ENCODE results near the gene GIPC2.
"Not testable (repeated sequence)": the region's sequence is repeated elsewhere in the genome, so short reads cannot be mapped to it uniquely, and the experiment has no call there.

GIPC2 gene

DNA sequence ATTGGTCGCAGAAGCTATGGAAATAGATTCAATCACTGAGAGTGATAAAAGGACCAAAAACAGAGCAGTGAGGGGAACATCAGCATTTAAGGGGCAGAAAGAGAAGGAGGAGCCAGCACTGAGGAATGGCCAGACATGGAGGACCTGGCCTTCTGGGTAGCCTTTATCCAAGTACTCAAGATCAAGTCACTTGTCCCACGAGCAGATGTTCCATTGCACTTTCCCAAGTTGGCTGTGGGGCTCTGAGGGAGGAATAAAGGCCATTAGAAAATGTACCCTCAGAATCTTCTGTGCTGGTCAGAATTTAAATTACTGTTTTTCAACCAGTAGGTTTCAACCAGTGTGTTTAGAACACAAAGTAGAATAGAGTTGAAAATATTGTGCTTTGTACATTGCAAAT lies 55.3 kb downstream of the GIPC2 start:
- DNase-seq: no peak

DNA sequence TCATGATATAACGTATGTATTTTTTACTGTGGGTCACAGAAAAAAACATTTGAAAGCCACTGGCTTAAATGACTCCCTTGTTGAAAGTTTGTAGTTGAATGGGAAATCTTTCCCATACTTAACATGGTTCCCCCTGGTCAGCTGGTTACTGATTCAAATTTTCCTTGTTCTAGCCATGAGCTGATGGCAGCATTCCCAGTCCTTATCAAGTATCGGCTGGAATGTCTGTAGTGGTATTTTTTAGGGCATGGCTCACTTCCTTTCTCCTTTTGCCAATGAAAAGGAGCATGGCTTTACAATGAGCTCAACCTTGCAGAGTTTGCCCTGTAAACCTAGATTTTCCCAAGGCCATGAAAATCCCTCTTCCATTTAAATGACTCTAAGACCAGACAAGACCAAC lies 55.7 kb downstream of the GIPC2 start:
- DNase-seq: no peak

DNA sequence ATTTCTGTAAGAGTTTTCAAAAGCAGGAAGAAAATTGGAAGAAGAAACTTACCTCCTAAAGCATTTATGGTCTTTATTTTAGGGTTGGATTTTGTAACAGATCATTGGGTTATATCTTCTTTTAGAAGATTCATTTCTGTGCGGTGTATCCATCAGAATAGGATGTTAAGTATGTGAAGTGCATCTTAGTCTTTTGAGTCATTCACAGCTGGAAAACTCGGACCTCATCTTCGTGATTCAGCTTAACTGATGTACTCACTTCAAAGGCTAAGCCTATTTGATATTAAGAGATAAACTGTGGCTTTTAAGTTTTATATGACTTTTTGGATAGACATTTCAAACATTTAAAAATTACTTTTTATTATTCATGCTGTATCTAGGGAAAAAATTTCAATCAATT lies 56.3 kb downstream of the GIPC2 start:
- DNase-seq: no peak

DNA sequence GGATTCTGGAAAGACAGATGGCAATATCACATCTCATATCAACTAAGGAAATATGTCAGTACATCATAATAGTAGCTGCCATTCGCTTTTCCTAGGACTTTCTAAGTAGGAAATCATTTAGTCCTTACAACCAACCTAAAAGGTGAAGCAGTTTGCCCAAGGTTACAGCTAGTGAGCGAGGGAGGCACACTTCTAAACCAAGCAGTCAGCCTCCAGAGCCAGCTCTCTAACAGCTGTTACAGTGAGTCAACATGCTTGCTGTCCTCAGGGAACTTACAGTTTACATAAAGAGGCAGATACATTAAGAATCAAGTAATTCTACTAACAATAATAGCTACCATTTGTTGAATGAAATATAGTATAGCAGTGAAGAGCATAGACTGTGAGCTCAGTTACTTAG lies 57.1 kb downstream of the GIPC2 start:
- no peak for DNase-seq

DNA sequence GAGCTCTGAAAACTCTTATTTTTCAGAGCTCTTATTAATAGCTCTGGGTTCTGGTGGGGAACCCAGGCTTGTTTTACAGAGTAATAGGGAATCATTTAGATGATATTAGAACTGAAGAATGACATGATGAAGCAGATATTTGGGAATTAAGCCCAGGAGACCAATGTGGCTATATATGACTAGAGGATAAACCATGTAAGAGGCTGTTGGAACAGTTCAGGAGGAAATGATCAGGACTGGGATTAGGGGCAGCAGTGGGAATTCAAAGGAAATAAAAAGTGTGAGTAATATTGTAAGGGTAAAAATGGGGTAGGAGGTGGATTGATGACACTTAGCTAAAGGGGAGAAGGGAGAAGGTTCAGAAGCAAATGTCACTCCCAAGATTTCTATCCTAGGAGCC lies 58.6 kb downstream of the GIPC2 start:
- no peak for DNase-seq

DNA sequence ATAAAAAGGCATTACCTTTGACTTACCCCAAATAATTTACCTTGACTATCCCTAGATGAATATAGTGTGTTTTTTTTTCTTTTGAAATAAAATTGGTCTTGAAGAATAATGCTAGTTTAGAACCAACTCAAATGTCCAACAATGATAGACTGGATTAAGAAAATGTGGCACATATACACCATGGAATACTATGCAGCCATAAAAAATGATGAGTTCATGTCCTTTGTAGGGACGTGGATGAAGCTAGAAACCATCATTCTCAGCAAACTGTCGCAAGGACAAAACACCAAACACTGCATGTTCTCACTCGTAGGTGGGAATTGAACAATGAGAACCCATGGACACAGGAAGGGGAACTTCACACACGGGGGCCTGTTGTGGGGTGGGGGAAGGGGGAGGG lies 63.9 kb downstream of the GIPC2 start:
- DNase-seq: not testable (repeated sequence)

DNA sequence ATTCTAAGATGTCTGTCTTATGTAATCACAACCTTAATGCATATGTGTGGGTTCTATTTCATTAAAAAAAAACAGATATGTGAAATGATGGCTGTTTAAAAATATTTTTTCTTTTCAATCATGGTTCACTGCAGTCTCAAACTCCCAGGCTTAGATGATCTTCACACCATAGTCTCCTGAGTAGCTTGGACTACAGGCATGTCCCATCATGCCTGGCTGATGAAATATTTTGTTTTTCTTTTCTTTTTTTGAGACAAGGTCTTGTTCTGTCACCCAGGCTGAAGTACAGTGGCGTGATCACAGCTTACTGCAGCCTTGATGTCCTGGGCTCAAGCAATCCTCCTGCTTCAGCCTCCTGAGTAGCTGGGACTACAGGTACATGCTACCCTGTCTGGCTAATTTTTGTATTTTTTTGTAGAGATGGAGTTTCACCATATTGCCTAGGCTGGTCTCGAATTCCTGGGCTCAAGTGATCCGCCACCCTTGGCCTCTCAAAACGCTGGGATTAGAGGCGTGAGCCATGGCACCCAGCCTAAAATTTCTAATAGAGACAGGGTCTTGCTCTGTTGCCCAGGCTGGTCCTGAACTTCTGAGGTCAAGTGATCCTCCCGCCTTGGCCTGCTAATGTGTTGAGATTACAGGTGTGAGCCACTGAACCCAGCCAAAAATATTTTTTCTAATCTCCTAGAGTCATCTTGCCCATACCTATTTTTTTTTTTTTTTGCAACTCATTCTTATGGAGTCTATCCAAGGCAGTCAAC lies 67.6 kb downstream of the GIPC2 start:
- DNase-seq: no peak

DNA sequence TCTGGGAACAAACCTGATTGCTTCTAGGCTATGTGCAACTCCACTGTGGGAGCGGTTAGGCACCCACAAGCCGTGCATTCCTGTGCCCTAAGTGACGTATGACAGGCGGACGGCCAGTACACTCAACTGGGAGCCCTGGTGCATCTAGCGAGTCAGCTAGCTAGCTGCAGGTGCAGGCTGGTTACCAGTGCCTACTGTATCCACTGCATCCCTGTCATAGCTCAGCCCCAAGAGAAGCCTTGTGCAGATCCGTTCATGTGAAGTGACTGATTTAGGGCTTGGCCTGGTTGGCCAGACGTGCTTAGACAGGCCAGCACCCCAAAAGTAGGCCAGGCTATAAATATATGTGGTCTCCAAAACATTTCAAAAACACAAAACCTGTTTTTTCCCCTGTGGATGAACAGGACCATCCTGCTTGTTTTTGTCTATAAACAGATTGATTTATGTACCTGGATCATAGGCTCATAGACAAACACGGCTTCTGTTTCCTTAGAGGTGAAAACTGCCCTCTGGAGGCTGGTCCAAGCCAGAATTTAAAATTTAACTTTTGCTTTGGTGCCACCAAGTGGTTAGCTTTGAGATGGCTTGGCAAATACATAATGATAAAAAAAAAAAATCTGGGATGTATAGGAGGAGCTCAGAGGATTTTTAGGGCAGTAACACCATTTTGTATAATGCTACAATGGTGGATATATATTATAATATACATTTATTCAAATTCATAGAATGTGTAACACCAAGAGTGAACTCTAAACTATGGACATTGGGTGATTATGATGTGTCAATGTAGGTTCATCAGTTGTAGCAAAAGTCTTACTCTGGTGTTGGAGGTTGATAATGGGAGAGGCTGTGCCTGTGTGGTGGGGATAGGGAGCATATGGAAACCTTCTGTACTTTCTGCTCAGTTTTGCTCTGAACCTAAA lies 68.5 kb downstream of the GIPC2 start:
- peak; percentile 31 for DNase-seq

DNA sequence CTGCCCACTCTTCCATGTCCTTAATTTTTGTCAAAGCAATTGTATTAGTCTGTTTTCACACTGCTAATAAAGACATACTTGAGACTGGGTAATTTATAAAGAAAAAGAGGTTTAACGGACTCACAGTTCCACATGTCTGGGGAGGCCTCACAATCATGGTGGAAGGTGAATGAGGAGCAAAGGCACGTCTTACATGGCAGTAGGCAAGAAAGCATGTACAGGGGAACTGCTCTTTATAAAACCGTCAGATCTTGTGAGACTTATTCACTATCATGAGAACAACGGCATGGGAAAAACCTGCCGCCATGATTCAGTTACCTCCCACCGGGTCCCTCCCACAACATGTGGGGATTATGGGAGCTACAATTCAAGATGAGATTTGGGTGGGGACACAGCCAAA lies 74.7 kb downstream of the GIPC2 start:
- not testable (repeated sequence) for DNase-seq

DNA sequence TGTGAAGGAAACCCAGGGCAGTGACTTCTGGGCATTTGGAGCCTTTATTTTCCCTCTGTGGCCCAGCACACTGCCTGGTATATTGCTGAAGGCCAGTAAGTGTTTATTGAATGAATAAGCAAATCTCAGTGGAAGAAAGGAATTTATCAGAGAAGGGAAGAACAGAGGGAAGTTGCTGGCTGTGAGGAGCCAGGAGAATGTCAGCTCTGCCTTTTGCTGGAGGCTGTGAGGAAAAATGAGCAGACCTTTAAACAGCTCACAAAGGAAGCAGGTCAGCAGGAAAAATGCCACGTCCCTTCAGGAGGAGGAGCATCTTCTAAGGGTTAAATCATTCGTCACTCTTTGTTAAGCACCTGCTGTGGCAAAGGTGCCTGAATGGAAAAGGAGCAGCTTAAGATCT lies 75.9 kb downstream of the GIPC2 start:
- no peak for DNase-seq

DNA sequence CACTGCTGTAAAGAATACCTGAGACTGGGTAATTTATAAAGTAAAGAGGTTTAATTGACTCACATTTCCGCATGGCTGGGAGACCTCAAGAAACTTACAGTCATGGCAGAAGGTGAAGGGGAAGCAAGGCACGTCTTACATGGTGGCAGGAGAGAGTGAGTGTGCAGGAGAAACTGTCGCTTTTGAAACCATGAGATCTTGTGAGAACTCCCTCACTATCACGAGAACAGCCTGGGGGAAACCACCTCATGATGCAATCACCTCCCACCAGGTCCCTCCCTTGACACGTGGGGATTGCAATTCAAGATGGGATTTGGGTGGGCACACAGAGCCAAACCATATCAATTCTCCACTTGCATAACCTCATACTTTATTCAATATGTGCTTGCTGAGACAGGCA lies 76.6 kb downstream of the GIPC2 start:
- DNase-seq: no peak

DNA sequence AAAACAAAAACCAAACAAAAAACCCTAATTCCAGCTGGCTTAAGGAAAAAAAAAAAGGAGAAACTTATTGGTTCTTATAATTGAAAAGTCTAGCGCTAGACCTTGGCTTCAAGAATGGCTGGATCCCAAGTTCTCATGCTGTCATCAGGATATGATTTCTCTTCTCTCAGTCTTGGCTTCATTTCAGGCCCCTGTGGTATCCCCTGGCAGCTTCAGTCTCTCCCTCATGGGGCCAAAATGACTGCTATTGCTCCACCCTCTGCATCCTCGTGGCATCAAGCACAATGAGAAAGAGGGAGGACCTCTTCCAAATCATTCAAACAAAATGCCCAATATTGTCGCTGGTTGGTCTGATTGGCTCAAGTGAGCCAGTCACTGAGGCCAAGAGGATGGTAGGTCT lies 80.7 kb downstream of the GIPC2 start:
- no peak for DNase-seq

DNA sequence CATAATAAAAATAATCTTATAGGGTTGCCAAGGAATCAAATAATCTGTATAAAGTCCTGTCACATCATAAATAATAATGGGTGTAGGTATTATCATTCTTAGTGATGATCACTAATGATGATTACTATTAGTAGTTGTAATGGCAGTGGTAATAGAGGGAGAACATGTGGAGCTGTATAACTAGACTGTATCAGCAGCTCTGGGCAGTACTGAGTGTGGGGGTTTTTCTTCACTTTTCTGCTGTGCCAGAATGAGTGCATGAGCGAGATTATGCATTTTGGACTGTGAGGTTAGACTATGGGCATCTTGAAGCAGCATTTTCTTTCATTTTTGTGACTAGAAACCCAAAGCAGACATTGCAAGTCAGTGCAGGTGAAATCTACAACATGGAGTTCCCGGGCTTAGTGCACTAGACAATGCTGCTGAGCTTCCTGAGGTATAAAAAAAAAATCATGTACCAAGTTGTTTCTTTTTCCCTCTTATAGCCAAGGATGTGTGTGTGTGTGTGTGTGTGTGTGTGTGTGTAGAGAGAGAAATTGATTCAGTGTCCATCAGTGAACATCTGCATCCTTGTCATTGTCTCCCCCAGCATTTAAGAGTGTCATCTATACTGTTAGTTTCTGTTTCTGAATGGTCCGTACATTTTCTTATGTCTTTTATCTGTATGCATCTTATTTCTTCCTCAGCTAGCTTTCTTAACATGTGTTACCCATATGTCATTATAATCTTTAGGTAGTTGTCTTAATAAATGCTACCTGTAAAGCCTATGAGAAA lies 86.6 kb downstream of the GIPC2 start:
- no peak for DNase-seq

DNA sequence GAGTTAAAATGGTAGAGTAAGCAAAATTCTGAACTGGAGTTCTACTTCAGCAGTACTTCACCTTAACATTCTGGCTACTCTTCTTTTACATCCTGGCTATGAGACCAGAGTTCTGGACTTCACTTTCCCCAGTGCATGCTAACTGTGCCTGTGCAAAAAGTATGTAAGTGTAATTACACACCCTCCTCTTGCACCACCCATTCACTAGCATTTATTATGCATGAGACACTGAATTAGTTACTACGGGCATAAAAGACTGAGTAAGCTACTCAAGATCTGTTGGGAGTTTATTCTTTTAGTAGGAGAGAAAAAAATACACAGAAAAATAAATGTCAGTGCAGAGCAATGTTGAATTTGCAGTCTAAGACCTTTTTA lies 87.2 kb downstream of the GIPC2 start:
- DNase-seq: no peak

DNA sequence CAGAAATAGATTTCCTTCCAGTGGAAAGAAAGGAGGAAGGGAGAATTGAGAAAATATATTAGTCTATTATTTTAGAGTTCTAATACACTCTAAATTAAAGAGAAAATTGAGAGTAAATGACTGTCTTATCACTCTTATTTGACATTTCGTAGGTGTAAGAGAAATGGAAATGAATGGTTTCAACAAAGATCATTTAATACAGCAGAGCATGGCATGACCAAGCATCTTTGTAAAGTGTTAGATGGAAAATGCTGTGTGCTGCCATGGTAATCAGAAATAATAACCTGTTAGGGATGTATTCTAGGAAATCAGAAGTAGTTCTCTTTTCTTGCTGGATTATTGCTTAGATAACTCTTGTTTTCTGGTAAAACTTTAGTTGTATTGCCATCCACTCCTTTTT lies 90.9 kb downstream of the GIPC2 start:
- DNase-seq: no peak

DNA sequence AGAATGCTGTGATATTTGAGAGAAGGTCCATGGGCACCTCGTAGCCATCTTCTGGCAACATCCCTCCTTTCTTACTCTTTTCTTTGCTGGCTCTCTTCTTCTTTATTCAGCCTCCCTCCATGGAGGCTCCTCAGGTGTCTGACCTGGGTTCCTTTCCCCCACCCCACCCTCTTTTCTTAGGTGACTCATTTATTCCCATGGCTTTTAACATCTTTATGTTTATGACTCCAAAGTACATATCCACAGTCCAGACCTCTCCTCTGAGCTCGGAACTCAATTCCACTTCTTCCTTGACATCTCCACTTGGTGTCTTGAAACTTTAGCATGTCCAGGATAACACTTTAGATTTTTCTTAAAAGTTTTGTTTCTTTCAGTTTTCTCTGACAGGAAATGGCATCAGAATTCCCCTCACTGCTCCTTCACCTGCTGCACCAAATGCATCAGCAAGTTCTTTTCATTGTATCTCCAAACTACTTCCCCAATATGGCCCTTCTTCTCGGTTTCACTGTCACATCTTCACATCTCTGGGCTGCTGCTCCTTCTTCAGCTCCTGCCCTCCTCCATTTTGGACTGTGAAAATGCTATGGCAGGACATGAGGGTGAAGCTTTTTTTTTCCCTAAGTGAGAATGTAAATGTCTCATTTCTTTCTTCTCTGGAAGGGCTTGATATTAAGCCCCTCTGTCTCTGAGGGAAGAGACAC lies 95.9 kb downstream of the GIPC2 start:
- DNase-seq: no peak

DNA sequence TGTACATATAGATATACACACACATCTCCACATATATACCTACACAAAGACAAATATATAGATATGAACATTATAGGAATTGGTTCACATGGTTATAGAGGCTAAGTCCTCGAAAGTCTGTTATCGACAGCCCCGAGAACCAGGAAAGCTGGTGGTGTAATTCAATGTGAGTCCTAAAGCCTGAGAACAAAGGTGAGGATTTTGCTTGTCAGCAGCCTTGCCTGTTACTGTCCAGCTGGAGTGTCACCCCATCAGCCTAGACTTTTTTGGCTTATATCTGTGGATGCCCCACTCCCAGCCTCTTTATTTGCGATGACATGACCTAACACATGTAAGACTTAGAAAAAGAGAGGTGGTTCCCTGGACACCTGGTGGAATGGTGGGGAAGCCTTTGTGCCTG lies 97.0 kb downstream of the GIPC2 start:
- no peak for DNase-seq

DNA sequence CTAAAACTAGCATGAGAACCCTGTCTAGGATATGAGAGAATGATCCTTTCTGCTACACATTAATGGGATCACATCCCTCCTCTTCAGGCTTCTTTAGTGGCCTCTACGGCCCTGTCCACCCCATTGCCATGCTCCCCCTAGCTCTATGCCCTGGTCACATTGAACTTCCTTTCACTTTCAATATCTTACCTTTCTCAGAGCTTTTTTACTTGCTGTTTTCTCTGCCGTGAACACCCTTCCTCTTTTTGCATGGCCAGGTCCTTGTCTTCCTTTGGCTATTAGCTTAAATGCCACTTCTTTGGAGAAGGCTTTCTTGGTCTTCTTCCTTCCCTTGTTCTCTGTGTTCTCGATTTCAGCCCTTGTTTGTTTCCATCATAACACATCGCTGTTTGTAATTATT lies 97.4 kb downstream of the GIPC2 start:
- no peak for DNase-seq

DNA sequence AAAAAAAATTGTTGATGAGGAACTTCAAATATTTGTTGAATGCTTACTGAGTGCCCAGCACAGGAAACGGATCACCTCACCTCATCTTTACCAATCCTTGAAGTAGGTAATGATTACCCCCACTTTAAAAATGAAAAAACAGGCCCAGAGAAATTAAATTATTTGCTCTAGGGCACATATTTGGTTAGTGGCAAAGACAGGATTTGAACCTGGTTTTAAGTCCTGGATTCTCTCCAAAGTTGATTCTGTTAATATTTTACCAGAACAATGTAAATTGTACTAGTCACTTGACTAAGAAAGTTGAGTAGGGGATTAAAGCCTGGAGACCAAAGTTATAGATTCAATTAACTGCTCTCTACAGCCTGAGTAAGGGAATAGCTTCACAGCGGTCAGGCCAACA lies 97.9 kb downstream of the GIPC2 start:
- no peak for DNase-seq

DNA sequence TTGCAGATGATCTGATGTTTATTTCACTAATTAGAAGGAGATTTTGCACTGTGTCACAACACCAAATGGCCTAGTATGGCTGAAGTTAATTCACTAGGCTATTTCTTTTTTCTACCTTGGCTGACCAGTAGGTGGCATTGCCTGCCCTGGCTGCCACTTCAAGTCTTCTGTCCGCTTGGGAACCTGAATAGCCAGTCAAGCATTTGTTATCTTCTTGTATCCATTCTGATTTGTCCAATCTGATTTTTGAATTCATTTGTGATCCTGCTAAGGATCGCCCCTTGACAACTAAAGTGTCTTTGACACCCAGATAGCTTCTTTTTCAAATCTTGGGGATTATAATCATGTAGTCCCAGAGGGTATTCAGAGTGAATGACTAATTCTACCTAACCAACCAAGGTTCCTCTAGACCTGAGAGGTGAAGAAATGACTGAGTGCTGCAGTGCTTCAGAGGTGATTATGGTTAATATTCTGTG lies 99.4 kb downstream of the GIPC2 start:
- DNase-seq: no peak

DNA sequence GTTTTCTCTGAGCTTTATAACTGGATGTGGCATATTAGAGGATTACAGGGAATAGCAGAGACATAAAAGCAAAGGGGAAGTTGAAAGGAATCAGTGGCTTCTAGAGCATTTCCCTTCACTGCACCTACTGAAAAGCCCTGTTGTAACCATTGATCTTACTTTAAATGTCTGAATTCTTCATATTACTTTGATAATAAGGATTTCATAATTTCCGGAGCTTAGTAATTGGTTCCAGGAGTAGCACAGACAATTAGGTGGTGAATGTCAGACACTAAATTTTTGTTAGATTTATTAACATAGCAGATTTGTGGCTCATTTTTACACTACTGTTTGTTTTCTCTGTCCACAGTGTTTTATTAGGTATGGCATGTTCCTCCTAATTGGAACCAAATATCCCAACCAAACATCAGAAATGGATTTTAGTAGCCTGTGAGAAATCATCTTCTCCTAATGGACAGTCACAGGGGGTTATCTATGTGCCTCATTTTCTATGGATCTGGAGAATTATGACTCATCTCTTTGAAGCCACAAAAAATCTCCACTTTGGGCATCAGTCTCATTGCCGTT lies 100.5 kb downstream of the GIPC2 start:
- no peak for DNase-seq

DNA sequence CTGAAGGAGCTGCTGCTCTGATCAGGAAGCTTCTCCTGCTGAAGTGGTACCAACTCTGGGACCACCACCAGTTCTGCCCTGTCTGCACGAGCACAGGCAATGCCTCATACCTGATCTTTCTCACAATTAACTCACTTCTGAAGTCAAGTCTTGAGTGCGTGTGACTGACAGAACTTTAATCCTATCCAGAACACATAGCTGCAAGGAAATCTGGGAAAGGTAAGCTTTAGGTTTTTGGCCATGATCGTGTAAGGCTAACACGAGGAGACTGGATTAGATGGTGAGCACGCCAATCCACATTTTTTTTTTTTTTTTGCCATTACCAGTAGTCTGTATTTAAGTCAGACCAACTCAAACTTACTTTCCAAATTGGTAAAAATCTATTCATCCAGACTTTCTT lies 101.3 kb downstream of the GIPC2 start:
- no peak for DNase-seq

Measured in CD4-positive, alpha-beta T cell treated with Interferon gamma for 1 hour (primary cell).